IPS DF 6.9 (cell line): Measurements from ENCODE around the gene TLK1.
"Not testable (repeated sequence)": the region's sequence is repeated elsewhere in the genome, so short reads cannot be mapped to it uniquely, and the experiment has no call there.

Experiments
- DNase-seq: peaks from one replicate; pipeline ENCODE4 v3.0.0-alpha.2; 2013; ENCODE audit warnings: low read depth, low spot score
- H3K27ac ChIP-seq: one replicate; pipeline ENCODE4 v1.5.1; 2013; ENCODE audit warnings: low read length, control low read depth
- H3K27me3 ChIP-seq: 2 replicates; pipeline ENCODE4 v1.6.1; 2013; ENCODE audit warnings: mild to moderate bottlenecking, low read length; ENCODE audit not compliant: control insufficient read depth, insufficient read depth
- H3K36me3 ChIP-seq: 2 replicates; pipeline ENCODE4 v1.6.1; 2013; ENCODE audit warnings: low read length; ENCODE audit not compliant: control insufficient read depth, insufficient read depth
- H3K4me1 ChIP-seq: 2 replicates; pipeline ENCODE4 v1.6.1; 2013; ENCODE audit warnings: low read length; ENCODE audit not compliant: control insufficient read depth, insufficient read depth
- H3K4me3 ChIP-seq: 2 replicates; pipeline ENCODE4 v1.5.1; 2013; ENCODE audit warnings: mild to moderate bottlenecking, low read length
- H3K9me3 ChIP-seq: 2 replicates; pipeline ENCODE4 v1.6.1; 2013; ENCODE audit warnings: low read length, inconsistent platforms; ENCODE audit not compliant: control insufficient read depth, insufficient read depth
- WGBS: extraction: QIAGEN DNeasy Blood & Tissue Kit; methylation state at CpG from one replicate; pipeline ENCODE4 v1.1.7; 2013; ENCODE audit warnings: mixed read lengths, missing lambda C conversion rate; ENCODE audit not compliant: insufficient read length, insufficient coverage; 5-methylcytosine and 5-hydroxymethylcytosine counted together

Gene TLK1

GRCh38 chr2:171169839-171170238 is 9.1 kb upstream of the TLK1 start:
- DNase-seq: no peak
- Histone ChIP-seq H3K4me1 (no peaks in the 10 kb centered on the region), H3K36me3 (no peaks in the 10 kb centered on the region), H3K27me3 (no peaks in the 10 kb centered on the region), H3K27ac (no peak overlapping the region), H3K9me3 (no peaks in the 10 kb centered on the region; the same call in 1 of the 2 replicates), H3K4me3 (no peak overlapping the region)

GRCh38 chr2:171169333-171169732 is 8.6 kb upstream of the TLK1 start:
- no peak for DNase-seq
- H3K27ac ChIP-seq: no peak overlapping the region
- H3K9me3 ChIP-seq: no peaks in the 10 kb centered on the region; the same call in 1 of the 2 replicates
- no CpG with 5 or more reads among the region's 2 CpGs for WGBS
- H3K27me3 ChIP-seq: no peaks in the 10 kb centered on the region
- H3K36me3 ChIP-seq: no peaks in the 10 kb centered on the region
- H3K4me3 ChIP-seq: no peak overlapping the region
- H3K4me1 ChIP-seq: no peaks in the 10 kb centered on the region

DNA sequence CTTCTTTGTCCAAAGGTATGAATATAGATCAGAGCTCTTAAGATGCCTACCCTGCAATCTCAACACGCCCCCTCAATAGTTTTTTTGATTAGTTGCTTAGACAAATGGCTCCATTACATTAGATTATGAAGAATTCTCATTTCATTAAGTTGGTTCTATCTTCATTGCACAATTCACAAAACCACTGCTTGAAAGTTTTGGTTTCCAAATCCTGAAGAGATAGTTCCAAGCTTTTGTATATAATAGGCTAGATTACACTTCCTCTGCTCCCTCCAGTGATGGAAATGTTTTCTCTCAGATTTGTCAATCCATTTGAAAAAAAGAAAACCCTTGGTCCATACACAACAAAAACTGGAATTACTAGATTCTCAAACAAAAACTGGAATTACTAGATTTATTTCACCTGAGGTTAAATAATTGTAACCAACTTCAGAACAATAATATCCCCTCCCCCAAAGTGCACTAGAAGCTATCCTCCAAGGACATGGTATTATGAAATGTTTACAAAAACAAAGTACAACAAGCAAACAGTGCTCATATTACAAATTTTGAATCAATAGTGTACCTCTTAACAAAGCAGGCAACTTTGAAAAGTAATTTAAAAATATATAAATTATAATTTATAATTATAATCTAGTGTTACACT is 6.8 kb upstream of the TLK1 start:
- Histone ChIP-seq H3K9me3 (no peaks in the 10 kb centered on the region; the same call in 1 of the 2 replicates), H3K36me3 (no peaks in the 10 kb centered on the region), H3K4me1 (no peaks in the 10 kb centered on the region), H3K27ac (no peak overlapping the region), H3K4me3 (no peak overlapping the region), H3K27me3 (no peaks in the 10 kb centered on the region)
- WGBS: no CpG with 5 or more reads among the region's 1 CpG
- DNase-seq: no peak

GRCh38 chr2:171166328-171166983 is 5.8 kb upstream of the TLK1 start:
- no peaks in the 10 kb centered on the region; the same call in 1 of the 2 replicates for H3K9me3 ChIP-seq
- no peak for DNase-seq
- no peaks in the 10 kb centered on the region for H3K27me3 ChIP-seq
- H3K4me1 ChIP-seq: no peaks in the 10 kb centered on the region
- no peak overlapping the region for H3K27ac ChIP-seq
- no peak overlapping the region for H3K4me3 ChIP-seq
- WGBS: no CpG with 5 or more reads among the region's 6 CpGs
- no peaks in the 10 kb centered on the region for H3K36me3 ChIP-seq

DNA sequence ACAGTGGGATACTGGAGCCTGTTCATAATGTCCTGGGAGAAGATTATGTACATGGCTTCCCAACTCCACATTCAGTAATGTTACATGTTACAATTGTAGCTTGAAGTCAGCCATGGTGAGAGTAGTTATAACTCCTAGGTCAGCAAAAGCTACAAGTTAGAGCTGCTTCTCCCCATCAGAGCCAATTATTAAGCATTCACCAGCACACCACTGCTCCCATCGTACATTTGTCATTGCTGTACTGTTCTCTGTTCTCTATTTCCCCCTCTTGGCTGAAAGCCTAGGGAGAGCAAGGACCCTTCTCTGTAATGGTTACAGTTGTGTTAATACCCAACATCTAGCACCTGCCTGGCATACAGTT is 5.3 kb upstream of the TLK1 start:
- no peaks in the 10 kb centered on the region for H3K27me3 ChIP-seq
- no peak overlapping the region for H3K27ac ChIP-seq
- WGBS: no CpG with 5 or more reads among the region's 1 CpG
- H3K9me3 ChIP-seq: no peaks in the 10 kb centered on the region; the same call in 1 of the 2 replicates
- H3K4me1 ChIP-seq: no peaks in the 10 kb centered on the region
- H3K36me3 ChIP-seq: no peaks in the 10 kb centered on the region
- no peak overlapping the region for H3K4me3 ChIP-seq
- no peak for DNase-seq

GRCh38 chr2:171163261-171163660 is 2.6 kb upstream of the TLK1 start:
- Histone ChIP-seq H3K27me3 (no peaks in the 10 kb centered on the region), H3K4me1 (no peaks in the 10 kb centered on the region), H3K27ac (no peak overlapping the region), H3K36me3 (no peaks in the 10 kb centered on the region), H3K9me3 (no peaks in the 10 kb centered on the region; the same call in 1 of the 2 replicates), H3K4me3 (no peak overlapping the region)
- no peak for DNase-seq
- WGBS: no CpG with 5 or more reads among the region's 4 CpGs

GRCh38 chr2:171162522-171163197 is 2.0 kb upstream of the TLK1 start:
- H3K4me1 ChIP-seq, H3K4me3 ChIP-seq, H3K27ac ChIP-seq, DNase-seq, H3K9me3 ChIP-seq, H3K27me3 ChIP-seq, H3K36me3 ChIP-seq: not testable (repeated sequence)
- WGBS: no CpG with 5 or more reads among the region's 9 CpGs

DNA sequence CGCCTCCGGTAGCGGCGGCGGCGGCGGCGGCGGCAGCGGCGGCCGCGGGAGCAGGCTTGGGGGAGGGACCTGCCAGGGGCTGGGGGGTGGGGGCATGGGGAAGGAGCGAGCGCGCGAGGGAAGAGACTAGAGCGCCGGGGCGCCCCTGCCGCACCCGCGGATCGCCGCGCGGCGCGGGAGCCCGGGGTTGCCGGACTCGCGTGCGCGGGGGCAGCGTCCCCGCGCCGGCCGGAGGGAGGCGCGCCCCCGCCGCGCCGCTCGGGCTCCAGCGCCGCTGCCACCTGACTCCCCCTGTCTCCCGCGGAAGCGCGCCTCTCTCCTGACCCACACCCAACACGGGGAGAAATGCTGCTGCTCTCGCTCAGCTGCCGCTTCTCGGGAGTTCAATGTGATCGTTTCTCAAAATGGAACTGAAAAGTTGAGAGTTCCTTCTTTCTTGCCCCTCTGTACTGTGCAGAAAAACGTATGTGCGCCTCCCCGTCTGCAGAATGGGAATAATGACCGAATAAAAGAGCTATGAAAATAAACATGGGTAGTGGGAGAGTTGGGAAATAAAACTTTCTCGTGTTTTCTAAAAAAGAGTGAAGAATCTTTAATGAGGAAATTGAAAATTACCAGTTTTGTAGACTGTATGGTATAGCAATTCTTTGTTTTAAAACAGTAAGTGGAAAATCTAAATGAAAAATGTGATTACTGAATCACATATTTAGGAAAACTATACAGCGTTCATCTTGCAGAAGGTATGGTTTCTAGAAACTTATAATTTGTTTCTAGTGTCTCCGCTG is 455 bp upstream of the TLK1 start:
- WGBS: no CpG with 5 or more reads among the region's 65 CpGs
- H3K36me3 ChIP-seq: no peaks in the 10 kb centered on the region
- H3K9me3 ChIP-seq: no peaks in the 10 kb centered on the region; the same call in 1 of the 2 replicates

DNA sequence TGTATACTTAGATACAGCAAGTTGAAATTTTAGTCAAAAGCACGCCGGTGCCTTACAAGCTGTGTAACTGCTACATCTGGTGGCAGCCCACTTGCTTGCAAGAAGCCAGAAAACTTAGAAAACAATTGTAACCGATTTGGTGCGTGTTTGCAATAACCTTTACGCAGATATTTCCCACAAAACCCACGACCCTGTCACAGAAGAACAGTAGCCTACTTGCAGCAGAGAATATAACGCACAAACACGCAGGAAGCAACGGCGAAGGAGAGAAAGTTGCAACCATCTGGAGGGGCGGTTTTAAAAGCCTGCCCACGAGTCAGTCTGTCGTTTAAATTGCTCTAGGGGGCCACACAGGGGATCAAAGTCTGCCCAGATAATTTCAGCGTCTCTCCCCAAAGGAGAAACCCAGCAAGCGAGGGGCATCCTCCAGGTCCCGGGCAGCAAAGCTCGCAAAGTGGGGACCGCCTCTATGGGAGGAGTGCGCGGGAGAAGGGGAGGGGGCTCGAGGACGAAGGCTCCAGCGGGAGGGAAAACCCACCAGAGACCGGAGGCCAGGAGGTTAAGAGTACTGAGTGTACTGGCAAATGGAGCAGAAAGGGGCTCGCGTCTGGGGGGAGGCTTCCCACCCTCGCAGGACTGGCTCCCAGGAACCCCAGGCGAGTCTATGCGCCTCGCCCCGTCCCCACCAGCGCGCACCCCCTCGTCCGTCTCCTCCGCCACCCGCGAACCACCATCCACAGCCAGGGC is 1.1 kb downstream of the TLK1 start:
- no CpG with 5 or more reads among the region's 38 CpGs for WGBS
- Histone ChIP-seq H3K4me1 (no peaks in the 10 kb centered on the region), H3K9me3 (no peaks in the 10 kb centered on the region), H3K4me3 (peak overlapping the region; percentile 84), H3K27me3 (no peaks in the 10 kb centered on the region), H3K36me3 (no peaks in the 10 kb centered on the region), H3K27ac (no peak overlapping the region)
- no peak for DNase-seq

More for the DNA sequence above, 455 bp upstream of the TLK1 start:
- Histone ChIP-seq H3K4me3 (peak overlapping the region; percentile 84), H3K27ac (no peak overlapping the region), H3K27me3 (no peaks in the 10 kb centered on the region), H3K4me1 (no peaks in the 10 kb centered on the region)
- DNase-seq: no peak
